ENCODE data around the gene PEX14. TPM values are rescaled to one million over a fixed set of nuclear protein-coding genes. Genes with fewer than 3 reads are reported as not detected.

Gene PEX14
- total RNA-seq, 4 donors from 2014 or later = 10.0 to 20.2 (median 12.6) TPM

- TF ChIP-seq CTCF (IDR thresholded peaks at IDR 0.05; ENCODE audit: low read depth) = no peak
Observed at GRCh38 chr1:10511494-10511885, 36.7 kb downstream of the PEX14 start.

- no peak for TF ChIP-seq CTCF (IDR thresholded peaks at IDR 0.05; ENCODE audit: low read depth)
Observed at GRCh38 chr1:10513199-10513598, 38.4 kb downstream of the PEX14 start.

- TF ChIP-seq CTCF (IDR thresholded peaks at IDR 0.05; ENCODE audit: low read depth) = no peak
Observed at GRCh38 chr1:10514490-10515235, 39.9 kb downstream of the PEX14 start.

DNA sequence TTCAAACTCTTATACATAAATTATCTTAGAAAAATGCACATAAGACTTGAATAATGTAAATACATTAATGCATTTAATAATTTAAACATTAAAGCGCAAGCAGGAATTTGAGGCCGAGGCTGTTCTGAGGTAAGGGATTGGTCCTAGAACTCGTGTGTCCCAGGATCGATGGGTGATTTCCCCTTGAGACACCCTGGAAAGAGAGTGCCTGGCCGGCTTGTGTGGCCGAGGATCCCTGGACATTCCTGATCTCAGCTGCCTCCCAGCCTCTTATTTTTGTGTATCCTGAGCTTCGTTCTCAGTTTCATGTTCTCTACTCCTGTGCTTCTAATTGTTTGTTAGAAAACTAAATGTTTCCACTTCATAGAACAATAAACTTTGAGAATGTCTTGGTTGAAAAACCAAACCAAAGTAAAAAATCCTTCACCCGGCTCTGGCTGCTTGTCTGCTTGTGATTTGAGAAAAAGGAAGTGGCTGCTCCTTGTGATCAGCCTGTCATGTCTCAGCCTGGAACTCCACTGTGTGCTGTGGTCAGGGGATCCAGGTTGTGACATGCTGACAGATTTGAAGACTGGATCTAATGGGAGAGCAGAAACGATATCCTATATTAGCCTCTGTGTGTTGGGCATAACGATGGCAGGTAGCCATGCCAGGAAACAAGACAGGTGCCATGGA lies 40.7 kb downstream of the PEX14 start:
- no peak for TF ChIP-seq CTCF (IDR thresholded peaks at IDR 0.05; ENCODE audit: low read depth)

DNA sequence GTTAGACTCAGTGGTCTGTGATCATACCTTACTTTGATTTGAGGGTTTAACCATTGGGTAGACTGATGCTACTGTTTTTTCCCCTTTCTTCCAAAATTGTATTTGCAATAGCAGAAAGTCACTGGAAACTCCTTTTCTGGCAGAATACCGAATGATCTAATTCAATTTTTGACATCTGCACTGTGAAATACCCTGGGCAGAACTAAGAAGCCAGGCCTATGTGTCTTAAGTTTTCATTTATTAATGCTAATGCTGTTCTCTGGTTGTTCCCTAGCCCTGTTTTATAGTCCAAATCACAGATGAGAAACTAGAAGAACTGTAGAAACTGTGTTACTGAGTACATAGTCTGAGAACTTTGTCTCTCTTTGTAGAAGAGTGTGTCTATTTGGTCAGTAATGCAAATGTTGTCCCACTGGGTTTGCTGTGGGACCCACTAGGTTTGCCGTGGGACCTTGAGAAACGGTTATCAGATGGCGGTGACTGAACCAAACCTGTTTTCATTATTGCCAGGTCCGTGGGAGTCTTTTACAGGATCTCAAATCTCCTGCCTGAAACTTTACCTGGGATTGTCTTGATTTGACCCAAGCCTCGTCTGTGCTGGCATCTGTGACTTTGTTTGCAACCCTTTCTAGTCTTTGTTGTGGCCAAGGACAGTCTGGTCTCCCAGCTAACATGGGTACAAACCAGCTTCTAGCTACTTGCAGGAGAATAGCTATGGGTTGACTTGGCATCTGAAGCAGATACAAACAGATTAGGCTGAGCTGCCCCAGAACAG lies 41.4 kb downstream of the PEX14 start:
- TF ChIP-seq CTCF (IDR thresholded peaks at IDR 0.05; ENCODE audit: low read depth) = no peak

DNA sequence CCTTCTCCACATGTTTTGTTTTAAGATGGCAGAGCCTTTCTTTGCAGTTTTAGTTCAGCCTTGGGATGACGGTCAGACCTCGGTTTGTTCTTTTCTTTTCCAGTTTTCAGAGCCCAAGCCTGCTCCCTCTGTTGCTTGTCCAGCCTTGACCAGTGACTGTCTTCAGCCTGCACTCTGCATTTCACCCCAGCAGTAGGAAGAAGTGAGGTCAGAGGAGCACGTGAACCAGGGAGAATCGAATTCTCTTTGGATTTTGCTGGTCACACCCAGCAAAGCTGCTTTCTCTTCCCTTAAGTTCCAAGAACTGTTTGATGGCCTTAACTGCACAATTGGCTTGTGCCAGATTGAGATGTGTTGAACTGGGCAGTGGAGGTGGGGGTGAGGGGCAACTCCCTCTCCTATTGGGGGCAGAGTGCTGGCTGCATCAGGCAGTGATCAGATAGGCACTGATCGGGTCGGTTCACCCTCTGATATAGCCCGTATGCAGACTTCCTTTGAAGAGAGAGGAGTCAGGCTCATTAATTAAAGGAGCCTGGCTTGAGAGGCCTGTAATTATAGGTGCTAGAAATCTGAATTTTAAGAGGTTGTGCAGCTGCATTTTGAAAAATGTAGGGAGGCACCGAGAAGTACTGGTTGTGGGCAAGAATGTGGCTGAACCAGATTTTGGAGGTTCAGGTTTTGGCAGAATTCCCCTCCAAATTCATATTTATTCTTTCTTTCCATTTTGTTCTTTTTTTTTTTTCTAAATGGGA lies 42.4 kb downstream of the PEX14 start:
- TF ChIP-seq CTCF (IDR thresholded peaks at IDR 0.05; ENCODE audit: low read depth) = no peak
